A204.1 (cell line): ENCODE results near the gene WDR19.
A peak's percentile ranks its signal among the peaks of the same experiment; 100 is the strongest.

Experiments
- FAIRE-seq: peaks from 2 replicates; lab custom pipeline; 2012; peaks lifted over from hg19 to GRCh38; lab: Jason Lieb, UNC

WDR19 gene

GRCh38 chr4:39303871-39304270, 121.5 kb downstream of the WDR19 start:
- no peak for FAIRE-seq

GRCh38 chr4:39304651-39305050, 122.3 kb downstream of the WDR19 start:
- FAIRE-seq = no peak

- FAIRE-seq = no peak
Measured at GRCh38 chr4:39305912-39306677, 123.8 kb downstream of the WDR19 start.

GRCh38 chr4:39308611-39309010, 126.3 kb downstream of the WDR19 start:
- no peak for FAIRE-seq

- no peak for FAIRE-seq
Measured at GRCh38 chr4:39312816-39313215, 130.5 kb downstream of the WDR19 start.

GRCh38 chr4:39319676-39320075, 137.3 kb downstream of the WDR19 start:
- no peak for FAIRE-seq

GRCh38 chr4:39320381-39321115, 138.2 kb downstream of the WDR19 start:
- FAIRE-seq = no peak

GRCh38 chr4:39323821-39324220, 141.5 kb downstream of the WDR19 start:
- FAIRE-seq = peak; percentile 19

- no peak for FAIRE-seq
Measured at GRCh38 chr4:39324446-39324845, 142.1 kb downstream of the WDR19 start.

- FAIRE-seq = no peak
Measured at GRCh38 chr4:39324897-39325613, 142.7 kb downstream of the WDR19 start.

- FAIRE-seq = no peak
Measured at GRCh38 chr4:39326468-39326977, 144.2 kb downstream of the WDR19 start.

- no peak for FAIRE-seq
Measured at GRCh38 chr4:39330353-39330752, 148.0 kb downstream of the WDR19 start.

GRCh38 chr4:39331191-39331590, 148.9 kb downstream of the WDR19 start:
- no peak for FAIRE-seq
